ENCODE results near the gene CACNA1F.

DNA sequence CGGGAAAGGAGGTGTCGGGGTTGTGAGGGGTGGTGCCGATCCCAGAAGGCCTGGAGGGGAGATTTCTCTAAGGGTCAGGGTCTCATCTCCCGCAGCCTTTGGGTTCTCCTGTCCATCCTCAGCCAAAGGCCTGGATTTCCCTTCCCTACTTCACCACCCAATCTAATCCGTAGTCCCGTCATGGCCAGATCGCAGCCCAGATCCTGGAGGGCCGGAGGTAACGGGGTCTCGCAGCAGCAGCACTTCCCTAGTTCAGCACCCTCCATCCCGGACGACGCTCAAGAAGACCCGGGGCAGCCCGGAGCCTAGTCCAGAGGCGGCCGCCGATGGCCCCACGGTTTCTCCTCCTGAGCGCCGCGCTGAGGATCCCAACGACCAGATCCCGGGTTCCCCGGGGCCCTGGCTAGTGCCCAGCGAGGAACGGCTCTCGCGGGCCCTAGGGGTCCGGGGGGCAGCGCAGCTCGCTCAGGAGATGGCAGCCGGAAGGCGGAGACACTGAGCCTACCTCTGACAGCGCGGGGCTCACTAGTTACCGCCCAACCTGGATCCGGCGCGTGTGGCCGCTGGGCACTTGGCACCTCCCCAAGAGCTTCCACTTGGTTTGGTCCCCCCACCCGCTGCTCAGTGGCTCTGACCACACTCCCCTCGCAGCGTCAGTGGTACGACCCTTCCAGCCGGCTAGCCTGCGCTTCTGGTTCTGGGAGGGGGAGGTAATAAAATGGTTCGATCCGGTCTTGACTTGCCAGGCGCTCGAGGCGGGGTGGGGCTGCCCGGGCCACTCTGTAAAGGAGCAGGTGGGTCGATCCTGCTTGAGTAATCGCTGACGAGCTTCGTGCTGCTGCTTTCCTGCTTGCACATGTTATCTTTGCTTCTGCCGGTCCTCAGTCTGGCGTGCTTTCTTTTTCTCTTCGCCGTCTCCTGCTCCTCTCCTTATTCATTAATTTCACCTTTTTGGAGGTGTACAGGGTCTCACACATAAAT lies 66.9 kb downstream of the CACNA1F start:
- TF ChIP-seq, protein P1, sequence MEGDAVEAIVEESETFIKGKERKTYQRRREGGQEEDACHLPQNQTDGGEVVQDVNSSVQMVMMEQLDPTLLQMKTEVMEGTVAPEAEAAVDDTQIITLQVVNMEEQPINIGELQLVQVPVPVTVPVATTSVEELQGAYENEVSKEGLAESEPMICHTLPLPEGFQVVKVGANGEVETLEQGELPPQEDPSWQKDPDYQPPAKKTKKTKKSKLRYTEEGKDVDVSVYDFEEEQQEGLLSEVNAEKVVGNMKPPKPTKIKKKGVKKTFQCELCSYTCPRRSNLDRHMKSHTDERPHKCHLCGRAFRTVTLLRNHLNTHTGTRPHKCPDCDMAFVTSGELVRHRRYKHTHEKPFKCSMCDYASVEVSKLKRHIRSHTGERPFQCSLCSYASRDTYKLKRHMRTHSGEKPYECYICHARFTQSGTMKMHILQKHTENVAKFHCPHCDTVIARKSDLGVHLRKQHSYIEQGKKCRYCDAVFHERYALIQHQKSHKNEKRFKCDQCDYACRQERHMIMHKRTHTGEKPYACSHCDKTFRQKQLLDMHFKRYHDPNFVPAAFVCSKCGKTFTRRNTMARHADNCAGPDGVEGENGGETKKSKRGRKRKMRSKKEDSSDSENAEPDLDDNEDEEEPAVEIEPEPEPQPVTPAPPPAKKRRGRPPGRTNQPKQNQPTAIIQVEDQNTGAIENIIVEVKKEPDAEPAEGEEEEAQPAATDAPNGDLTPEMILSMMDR (conservative IDR thresholded peaks at IDR 0.05): no peak
- TF ChIP-seq EZH2 (IDR thresholded peaks at IDR 0.05; ENCODE audit: low read depth): no peak
